Activated CD4-positive, alpha-beta T cell treated with anti-CD3 and anti-CD28 coated beads, Interleukin-2, amount 50 U/mL, for 1 hour (primary cell): Measurements from ENCODE around the gene HAVCR1.
A peak's percentile ranks its signal among the peaks of the same experiment; 100 is the strongest.
"Not testable (repeated sequence)": the region's sequence is repeated elsewhere in the genome, so short reads cannot be mapped to it uniquely, and the experiment has no call there.

Experiments
- DNase-seq: peaks from one replicate; pipeline ENCODE4 v3.0.0-alpha.2; 2020

Gene HAVCR1

DNA sequence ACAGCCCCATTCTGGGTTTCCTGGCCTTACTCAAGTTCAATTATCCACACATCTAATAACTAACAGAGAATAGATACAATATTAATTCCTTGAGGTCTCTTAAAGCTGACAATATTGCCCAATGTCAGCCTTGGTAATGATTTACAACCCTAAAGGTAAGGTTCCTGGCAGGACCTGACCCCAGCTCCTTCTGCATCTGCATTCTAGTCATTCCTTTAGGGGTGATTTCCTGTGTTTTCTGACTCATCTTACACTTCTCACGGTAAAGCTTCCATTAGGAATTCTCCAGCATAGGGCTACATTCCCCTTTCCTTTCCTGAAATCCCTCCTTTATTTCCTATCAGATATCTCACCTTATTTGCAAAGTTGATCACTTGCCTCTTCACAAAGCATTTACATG lies 9.3 kb downstream of the HAVCR1 start:
- no peak for DNase-seq

DNA sequence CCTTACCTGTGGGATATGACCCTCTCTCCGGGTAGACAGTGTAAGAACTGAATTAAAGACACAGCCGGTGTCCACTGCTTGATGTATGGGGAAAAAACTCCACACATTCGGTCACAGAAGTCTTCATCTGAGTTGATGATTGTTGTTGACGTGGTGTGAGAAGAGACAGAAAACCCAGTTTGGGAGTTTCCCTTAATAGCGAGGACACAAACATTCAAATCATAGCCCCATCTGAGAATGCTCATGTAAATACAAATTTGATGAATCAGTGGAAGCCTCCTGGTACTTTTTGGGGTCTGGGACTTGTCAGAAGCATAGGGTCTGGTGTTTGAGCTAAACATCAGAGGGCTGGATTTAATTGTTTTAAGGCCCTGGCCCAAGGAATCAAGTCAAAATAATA lies 11.0 kb downstream of the HAVCR1 start:
- DNase-seq = no peak

GRCh38 chr5:157047016-157047415 lies 11.9 kb downstream of the HAVCR1 start:
- DNase-seq = not testable (repeated sequence)

DNA sequence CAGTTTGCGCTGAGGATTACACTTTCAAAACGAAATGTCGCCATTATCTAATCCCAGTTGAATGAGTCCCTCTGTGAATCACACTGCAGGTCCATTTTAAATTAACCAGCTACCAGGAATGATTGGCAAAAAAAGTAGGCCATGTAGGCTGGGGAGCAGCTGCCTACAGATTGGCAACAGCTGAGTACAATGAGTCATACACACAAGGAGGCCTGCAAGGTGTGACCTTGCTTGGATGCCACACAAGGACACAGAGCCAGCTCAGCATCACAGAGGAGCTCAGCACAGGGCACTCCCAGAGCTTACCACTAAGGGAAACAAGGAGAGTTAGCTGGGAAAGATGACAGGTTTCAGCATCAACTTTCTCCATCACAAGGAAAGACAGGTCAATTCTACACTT lies 12.9 kb downstream of the HAVCR1 start:
- no peak for DNase-seq

GRCh38 chr5:157045601-157046000 lies 13.3 kb downstream of the HAVCR1 start:
- DNase-seq = no peak

- DNase-seq = no peak
Observed at GRCh38 chr5:157038568-157039187, 20.2 kb downstream of the HAVCR1 start.

DNA sequence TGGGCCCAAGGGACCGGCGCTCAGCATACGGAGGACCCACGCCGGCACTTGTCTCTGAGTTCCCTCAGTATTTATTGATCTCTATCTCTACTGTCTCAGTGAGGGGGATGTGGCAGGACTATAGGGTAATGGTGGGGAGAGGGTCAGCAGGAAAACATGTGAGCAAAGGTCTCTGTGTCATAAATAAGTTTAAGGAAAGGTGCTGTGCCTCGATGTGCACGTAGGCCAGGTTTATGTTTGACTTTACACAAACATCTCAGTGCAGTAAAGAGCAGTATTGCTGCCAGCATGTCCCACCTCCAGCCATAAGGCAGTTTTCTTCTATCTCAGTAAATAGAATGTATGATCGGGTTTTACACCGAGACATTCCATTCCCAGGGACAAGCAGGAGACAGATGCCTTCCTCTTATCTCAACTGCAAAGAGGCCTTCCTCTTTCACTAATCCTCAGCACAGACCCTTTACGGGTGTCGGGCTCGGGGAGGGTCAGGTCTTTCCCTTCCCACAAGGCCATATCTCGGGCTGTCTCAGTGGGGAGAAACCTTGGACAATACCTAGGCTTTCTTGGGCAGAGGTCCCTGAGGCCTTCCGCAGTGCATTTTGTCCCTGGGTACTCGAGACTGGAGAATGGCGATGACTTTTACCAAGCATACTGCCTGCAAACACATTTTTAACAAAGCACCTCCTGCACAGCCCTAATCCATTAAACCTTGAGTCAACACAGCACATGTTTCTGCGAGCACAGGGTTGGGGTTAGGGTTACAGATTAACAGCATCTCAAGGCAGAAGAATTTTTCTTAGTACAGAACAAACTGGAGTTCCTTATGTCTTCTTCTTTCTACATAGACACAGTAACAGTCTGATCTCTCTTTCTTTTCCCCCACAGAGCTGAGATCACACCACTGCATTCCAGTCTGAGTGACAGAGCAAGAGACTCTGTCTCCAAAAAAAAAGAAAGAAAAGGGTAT lies 24.5 kb downstream of the HAVCR1 start:
- DNase-seq = not testable (repeated sequence)

- DNase-seq = no peak
Observed at GRCh38 chr5:157033071-157033583, 25.8 kb downstream of the HAVCR1 start.

- DNase-seq = no peak
Observed at GRCh38 chr5:157030692-157031091, 28.2 kb downstream of the HAVCR1 start.

- DNase-seq = no peak
Observed at GRCh38 chr5:157029457-157029856, 29.5 kb downstream of the HAVCR1 start.

DNA sequence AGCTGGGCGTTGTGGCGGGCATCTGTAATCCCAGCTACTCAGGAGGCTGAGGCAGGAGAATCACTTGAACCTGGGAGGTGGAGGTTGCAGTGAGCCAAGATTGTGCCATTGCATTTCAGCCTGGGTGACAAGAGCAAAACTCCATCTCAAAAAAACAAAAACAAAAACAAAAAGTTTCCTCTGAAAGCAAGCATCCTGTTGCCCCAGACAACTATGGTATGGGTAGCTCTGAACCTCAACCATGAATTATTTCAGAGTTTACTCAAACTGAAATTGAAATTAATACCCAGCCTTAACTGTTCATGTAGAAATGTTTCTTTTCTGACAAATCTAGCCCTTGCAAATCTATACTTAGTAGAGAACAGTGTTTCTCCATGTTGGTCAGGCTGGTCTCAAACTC lies 31.3 kb downstream of the HAVCR1 start:
- not testable (repeated sequence) for DNase-seq

DNA sequence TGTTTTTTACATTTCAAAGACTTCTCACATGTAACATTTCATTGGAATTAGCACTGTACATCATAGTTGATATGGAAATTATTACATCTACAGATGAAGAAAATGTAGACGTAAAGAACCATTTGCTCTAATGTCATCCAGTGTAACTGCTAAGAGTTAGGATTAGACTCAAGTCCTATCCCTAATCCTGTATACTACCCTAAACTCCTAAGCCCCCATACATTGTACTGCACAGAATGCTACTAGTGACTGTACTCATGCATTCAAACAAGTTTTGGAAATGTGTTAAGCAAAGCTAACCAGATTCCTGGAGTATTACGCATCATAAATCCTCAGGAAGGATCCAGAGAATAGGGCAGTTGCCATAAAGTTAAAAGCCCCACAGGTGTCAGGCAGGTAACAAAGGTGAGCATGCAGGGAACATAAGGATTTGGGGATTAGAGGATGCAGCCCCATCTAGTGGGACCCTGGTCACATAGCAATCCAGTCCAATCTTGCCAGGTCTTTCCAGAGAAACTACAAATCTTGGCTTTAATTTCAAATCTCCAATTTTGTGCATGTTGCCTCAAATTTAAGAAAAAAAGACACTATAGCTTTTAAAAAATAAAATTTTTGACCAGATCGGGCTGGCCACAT lies 32.0 kb downstream of the HAVCR1 start:
- DNase-seq = no peak

DNA sequence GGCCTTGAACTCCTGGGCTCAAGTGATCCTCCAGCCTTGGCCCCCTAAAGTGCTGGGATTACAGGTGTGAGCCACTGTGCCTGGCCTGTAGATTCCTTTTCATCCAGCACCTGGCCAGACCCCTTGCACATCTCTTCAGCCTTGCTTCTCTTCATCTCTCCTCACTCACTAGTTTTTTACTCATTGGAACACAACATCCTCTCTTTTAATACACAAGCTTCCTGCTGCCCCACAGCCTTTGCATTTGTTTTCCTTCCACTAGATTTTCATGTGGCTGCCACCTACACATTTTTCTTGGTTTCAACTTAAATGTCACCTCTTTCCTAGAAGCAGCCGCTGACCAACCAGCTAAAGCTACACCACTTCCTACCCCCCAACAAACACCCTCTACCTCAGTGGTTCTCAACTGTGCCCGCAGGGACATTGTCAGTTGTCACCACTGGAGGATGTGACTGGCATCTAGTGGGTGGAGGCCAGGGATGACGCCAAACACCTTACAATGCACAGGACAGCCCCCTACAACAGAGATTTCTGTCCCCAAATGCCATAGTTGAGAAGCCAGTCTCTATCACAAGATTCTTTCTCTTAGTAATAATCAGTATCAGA lies 33.7 kb downstream of the HAVCR1 start:
- peak; percentile 2 for DNase-seq

GRCh38 chr5:157024208-157024959 lies 34.5 kb downstream of the HAVCR1 start:
- no peak for DNase-seq

- no peak for DNase-seq
Observed at GRCh38 chr5:157022024-157022423, 36.9 kb downstream of the HAVCR1 start.

GRCh38 chr5:157020511-157021222 lies 38.2 kb downstream of the HAVCR1 start:
- DNase-seq = no peak

DNA sequence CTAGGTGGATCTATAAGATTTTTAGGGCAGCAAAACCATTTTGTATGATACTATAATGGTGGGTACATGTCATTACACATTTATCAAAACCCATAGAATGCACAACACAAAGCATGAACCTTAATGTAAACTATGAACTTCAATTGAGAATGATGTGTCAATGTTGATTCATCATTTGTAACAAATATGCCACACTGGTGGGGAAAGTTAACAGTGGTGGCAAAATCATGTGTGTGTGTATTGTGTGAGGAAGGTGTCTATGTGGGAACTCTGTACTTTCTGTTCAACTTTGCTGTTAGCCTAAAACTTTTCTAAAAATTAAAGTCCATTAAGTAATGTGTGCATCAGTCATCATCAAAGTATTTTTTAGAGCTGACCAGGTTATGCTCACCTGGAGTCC lies 38.9 kb downstream of the HAVCR1 start:
- DNase-seq = no peak

DNA sequence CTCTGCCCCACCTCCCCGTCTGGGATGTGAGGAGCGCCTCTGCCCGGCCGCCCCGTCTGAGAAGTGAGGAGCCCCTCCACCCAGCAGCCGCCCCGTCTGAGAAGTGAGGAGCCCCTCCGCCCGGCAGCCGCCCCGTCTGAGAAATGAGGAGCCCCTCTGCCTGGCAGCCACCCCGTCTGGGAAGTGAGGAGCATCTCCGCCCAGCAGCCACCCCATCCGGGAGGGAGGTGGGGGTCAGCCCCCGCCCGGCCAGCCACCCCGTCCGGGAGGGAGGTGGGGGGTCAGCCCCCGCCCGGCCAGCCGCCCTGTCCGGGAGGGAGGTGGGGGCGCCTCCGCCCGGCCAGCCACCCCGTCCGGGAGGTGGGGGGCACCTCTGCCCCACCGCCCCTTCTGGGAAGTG lies 44.8 kb downstream of the HAVCR1 start:
- DNase-seq = not testable (repeated sequence)

- DNase-seq = no peak
Observed at GRCh38 chr5:157006262-157006661, 52.7 kb downstream of the HAVCR1 start.

DNA sequence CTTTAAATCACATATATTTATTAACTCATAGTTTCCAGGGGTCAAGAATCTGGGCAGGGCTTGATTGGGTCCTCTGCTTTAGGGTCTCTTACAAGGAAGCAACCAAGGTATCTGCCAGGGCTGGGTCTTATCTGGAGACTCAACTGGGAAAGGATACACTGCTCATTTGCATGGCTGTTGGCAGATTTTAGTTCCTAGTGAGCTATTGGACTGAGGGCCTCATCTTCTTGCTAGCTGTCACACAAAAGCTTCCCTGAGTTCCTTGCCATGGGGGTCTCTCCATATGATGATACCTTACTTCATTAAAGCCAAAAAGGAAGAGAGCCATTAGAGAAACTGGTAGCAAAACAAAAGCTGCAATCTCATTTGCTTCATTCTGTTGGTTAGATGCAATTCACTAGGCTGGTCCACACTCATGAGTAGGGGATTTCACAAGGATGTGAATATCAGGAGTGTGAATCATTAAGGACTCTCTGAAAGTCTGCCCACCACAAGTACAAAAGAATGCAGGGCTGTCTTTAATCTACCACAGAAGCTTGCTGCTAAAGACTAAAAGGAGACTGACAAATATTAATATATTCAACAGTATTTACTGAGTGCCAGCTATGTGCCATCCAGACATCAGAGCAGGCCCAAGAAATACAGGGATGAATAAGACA lies 53.9 kb downstream of the HAVCR1 start:
- DNase-seq = no peak

DNA sequence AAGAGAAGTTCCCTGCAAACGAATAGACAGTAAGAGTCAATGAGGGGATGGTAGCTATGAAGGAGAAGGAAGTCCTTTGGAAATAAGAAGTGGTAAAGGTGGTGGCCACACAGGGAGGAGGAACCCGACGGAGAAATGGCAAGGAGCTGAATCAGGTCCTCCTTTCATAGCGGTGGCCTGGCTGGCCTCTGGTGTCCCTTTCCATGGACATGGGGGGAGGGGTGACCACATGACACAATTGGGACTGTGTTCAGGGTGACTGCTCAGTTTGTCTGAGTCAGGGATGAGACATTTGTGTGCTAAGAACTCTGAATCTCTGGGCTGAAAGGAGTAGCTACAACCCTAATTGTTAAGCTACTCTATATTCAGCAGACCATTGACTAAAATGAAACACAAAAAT lies 67.2 kb downstream of the HAVCR1 start:
- DNase-seq = no peak
